Suppressor macrophage treated with lipopolysaccharide for 1 hour (primary cell): ENCODE results near the gene HOATZ.

Experiments used
- DNase-seq, 3 donors: peaks; one replicate each; pipeline ENCODE4 v3.0.0-alpha.2; 2020 to 2022

Gene HOATZ

GRCh38 chr11:111585371-111585770 is 70.8 kb downstream of the HOATZ start:
- DNase-seq, result peak; percentile 32 to 57 (median 48)

- peak; percentile 60 to 85 (median 77) for DNase-seq
Measured at GRCh38 chr11:111586388-111586831, 71.8 kb downstream of the HOATZ start.
